HepG2 (cell line): ENCODE measurements around the gene THSD4.

Source experiments
- CTCF ChIP-seq: sonication (generic); formaldehyde crosslinking; IDR thresholded peaks from 2 replicates; pipeline ENCODE4 v1.5.0; 2020; ENCODE audit warnings: mild to moderate bottlenecking, missing genetic modification reagents, moderate library complexity
- DNMT3B ChIP-seq: conservative IDR thresholded peaks from 2 replicates; pipeline ENCODE4 v1.6.1; 2016; ENCODE audit warnings: missing biosample characterization, control low read depth
- ELF4 ChIP-seq: sonication (generic); formaldehyde crosslinking; IDR thresholded peaks from 2 replicates; pipeline ENCODE4 v1.5.0; 2020; ENCODE audit warnings: missing genetic modification reagents, mild to moderate bottlenecking, moderate library complexity, borderline replicate concordance
- JUND ChIP-seq: sonication (generic); formaldehyde crosslinking; IDR thresholded peaks from 2 replicates; pipeline ENCODE4 v1.8.0; 2022; ENCODE audit warnings: mild to moderate bottlenecking, missing genetic modification reagents
- KLF12 ChIP-seq: sonication (generic); formaldehyde crosslinking; IDR thresholded peaks from 2 replicates; pipeline ENCODE4 v1.4.0; 2020; ENCODE audit warnings: missing genetic modification reagents, borderline replicate concordance
- PBX3 ChIP-seq: sonication (generic); formaldehyde crosslinking; IDR thresholded peaks from 2 replicates; pipeline ENCODE4 v1.8.1; 2023; ENCODE audit warnings: missing genetic modification reagents, inconsistent platforms, borderline replicate concordance
- POLR2A ChIP-seq, 2 experiments: IDR thresholded peaks; 2 replicates each; pipeline ENCODE4 v1.6.1; 2011; ENCODE audit warnings: low read depth in 2 of 2, low read length in 2 of 2, mild to moderate bottlenecking in 1 of 2, moderate library complexity in 1 of 2; ENCODE audit not compliant: insufficient read depth in 1 of 2
- STAG1 ChIP-seq: sonication (generic); formaldehyde crosslinking; IDR thresholded peaks from 2 replicates; pipeline ENCODE4 v1.4.0; 2020; ENCODE audit warnings: missing genetic modification reagents
- THAP7 ChIP-seq: sonication (generic); formaldehyde crosslinking; IDR thresholded peaks from 2 replicates; pipeline ENCODE4 v1.8.1; 2023; ENCODE audit warnings: mild to moderate bottlenecking, missing genetic modification reagents
- ZBTB49 ChIP-seq: sonication (generic); formaldehyde crosslinking; IDR thresholded peaks from 2 replicates; pipeline ENCODE4 v1.4.0; 2020; ENCODE audit warnings: missing genetic modification reagents, borderline replicate concordance
- ZFP37 ChIP-seq: sonication (generic); formaldehyde crosslinking; IDR thresholded peaks from 2 replicates; pipeline ENCODE4 v1.4.0; 2020; ENCODE audit warnings: missing genetic modification reagents, borderline replicate concordance
- ZNF333 ChIP-seq: sonication (generic); formaldehyde crosslinking; IDR thresholded peaks from 2 replicates; pipeline ENCODE4 v1.4.0; 2020; ENCODE audit warnings: mild to moderate bottlenecking, missing genetic modification reagents, borderline replicate concordance
- ZNF609 ChIP-seq: sonication (generic); formaldehyde crosslinking; IDR thresholded peaks from 2 replicates; pipeline ENCODE4 v1.4.0; 2020; ENCODE audit warnings: mild to moderate bottlenecking, missing genetic modification reagents, borderline replicate concordance

GRCh38 chr15:71313806-71314205 is 198.5 kb downstream of the THSD4 start:
- no peak for TF ChIP-seq POLR2A (IDR thresholded peaks at IDR 0.05; ENCODE audit: insufficient read depth in 1 of 2, low read depth in 2 of 2, low read length in 2 of 2)
- no peak for TF ChIP-seq ZNF609
- TF ChIP-seq ELF4 (CRISPR knock-in tag) = no peak
- no peak for TF ChIP-seq THAP7 (CRISPR knock-in tag)
- no peak for TF ChIP-seq ZFP37 (CRISPR knock-in tag)
- no peak for TF ChIP-seq KLF12
- TF ChIP-seq JUND (CRISPR knock-in tag) = no peak
- TF ChIP-seq DNMT3B = no peak
- TF ChIP-seq ZBTB49 (CRISPR knock-in tag) = no peak
- no peak for TF ChIP-seq STAG1
- TF ChIP-seq PBX3 = no peak
- no peak for TF ChIP-seq ZNF333 (CRISPR knock-in tag)
- TF ChIP-seq CTCF (CRISPR knock-in tag) = no peak
